PC-3 (cell line): ENCODE measurements around the gene PTH2.

Experiments used
- CTCF ChIP-seq: fragments of 300-600 bp; sonication (generic); conservative IDR thresholded peaks from 2 replicates; pipeline ENCODE4 v1.5.1; 2017; ENCODE audit warnings: antibody characterized with exemption, low read depth, mild to moderate bottlenecking, low read length
- EZH2 ChIP-seq: fragments of 300-600 bp; sonication (generic); IDR thresholded peaks from one replicate; pipeline ENCODE4 v1.6.1; 2017; ENCODE audit warnings: antibody characterized with exemption, mild to moderate bottlenecking, low read length; ENCODE audit not compliant: unreplicated experiment

DNA sequence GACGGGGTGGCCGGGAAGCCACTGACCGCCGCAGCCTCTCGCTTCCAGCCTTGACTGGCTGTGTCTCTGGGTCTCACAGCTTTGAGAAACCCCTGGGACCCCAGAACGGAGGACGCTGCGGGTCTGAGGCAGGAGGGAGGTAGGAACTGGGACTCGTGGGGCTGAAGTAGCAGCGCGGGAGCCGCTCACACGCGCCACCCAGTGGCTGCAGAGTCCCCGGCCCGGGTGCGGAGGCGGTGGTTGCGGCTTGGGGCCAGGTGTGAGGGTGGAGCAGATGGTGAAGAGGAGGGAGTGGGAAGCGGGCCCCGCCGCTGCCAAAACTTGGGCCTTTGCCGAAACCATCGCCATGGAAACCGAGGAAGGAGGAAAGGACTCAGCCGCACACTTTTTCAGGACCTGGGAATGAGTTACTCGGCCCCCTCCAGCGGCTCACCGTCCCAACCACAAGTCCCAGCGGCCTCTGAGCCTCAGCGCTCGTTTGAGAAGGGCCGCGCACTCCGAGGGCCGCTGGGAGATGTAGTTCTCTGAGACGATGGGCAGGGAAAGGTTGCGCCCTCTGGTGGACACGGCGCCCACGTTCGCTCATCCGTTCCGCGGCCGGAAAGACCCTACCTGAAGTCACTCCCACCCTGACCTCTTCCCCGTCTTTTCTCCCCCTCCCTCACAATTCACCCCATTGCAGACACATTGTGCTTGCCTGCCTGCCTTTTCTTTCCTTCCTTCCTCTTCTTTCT lies 20.3 kb upstream of the PTH2 start:
- TF ChIP-seq EZH2 = no peak
- peak; percentile 93 for TF ChIP-seq CTCF
